Measurements from ENCODE around the gene ZNF512B.

- TF ChIP-seq CTCF (IDR thresholded peaks at IDR 0.05; ENCODE audit: extremely low read depth in 1 of 2, insufficient read depth in 1 of 2, low read depth in 1 of 2, low read length in 2 of 2) = no peak
- TF ChIP-seq EZH2 (IDR thresholded peaks at IDR 0.05; ENCODE audit: borderline replicate concordance, low read depth, low read length, severe bottlenecking) = no peak
- no peak for TF ChIP-seq POLR2A (IDR thresholded peaks at IDR 0.05; ENCODE audit: low read depth, low read length)
- no peak for TF ChIP-seq POLR2AphosphoS5 (IDR thresholded peaks at IDR 0.05; ENCODE audit: insufficient read depth, low read depth, low read length)
- no peak for TF ChIP-seq MAX (IDR thresholded peaks at IDR 0.05; ENCODE audit: insufficient read depth, insufficient read length)
- TF ChIP-seq FOS (IDR thresholded peaks at IDR 0.05; ENCODE audit: borderline replicate concordance, insufficient read depth, low read length) = no peak
- no peak for TF ChIP-seq MYC (IDR thresholded peaks at IDR 0.05; ENCODE audit: low read depth, low read length)
- no peak for TF ChIP-seq GATA2 (IDR thresholded peaks at IDR 0.05; ENCODE audit: insufficient read depth, insufficient read length, low read depth, low read length)
Measured at GRCh38 chr20:63930971-63931553, 38.7 kb downstream of the ZNF512B start.

Data from endothelial cell of umbilical vein (primary cell).